Subcutaneous adipose tissue (tissue), 4 donors: ENCODE results near the gene FGD5. TPM values are rescaled to one million over a fixed set of nuclear protein-coding genes. Genes with fewer than 3 reads are reported as not detected.

ENCODE experiments used
- CTCF ChIP-seq: fragments of 450-650 bp; IDR thresholded peaks from one replicate; pipeline ENCODE4 v1.5.1; 2016; ENCODE audit warnings: low read depth, mild to moderate bottlenecking, control low read depth, antibody characterized with exemption, moderate library complexity
- total RNA-seq, 4 donors: library from RNA; depleted of rRNA; stranded (reverse); fragments of >200 nt; gene quantifications; one replicate each; pipeline ENCODE4 v1.1.0, GENCODE V29; 2016

Gene FGD5
- total RNA-seq, 4 donors from 2014 or later, result 18.2 to 62.9 (median 27.6) TPM

GRCh38 chr3:14892226-14892625 lies 73.5 kb downstream of the FGD5 start:
- TF ChIP-seq CTCF, result no peak

DNA sequence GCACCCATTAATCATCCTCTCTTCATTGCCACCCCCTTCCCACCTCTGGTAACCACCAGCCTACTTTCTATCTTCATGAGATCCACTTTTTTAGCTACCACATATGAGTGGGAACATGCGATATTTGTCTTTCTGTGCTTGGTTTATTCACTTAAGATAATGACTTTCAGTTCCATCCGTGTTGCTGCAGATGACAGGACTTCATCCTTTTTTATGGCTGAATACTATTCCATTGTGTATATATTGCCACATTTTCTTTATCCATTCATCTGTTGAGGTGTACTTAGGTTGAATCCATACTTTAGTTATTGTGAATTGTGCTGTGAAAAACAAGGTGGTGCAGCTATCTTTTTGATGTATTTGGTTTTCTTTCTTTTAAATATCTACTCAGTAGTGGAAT lies 75.3 kb downstream of the FGD5 start:
- no peak for TF ChIP-seq CTCF

DNA sequence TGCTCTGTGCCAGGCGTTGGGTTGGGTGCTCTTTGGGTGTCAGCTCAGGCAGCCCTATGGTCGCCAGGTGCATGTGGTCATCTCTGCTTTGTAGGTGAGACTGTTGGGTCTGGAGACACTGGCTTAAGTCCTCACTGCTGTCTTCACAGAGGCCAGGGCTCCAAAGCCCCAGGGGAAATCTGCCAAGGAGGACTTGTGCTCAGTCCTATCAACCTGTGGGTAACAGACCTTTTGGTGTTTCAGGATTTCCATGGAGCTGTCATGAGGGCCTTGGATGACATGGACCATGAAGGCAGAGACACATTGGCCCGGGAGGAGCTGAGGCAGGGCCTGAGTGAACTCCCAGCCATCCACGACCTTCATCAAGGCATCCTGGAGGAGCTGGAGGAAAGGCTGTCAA lies 78.5 kb downstream of the FGD5 start:
- TF ChIP-seq CTCF, result no peak

GRCh38 chr3:14898929-14899328 lies 80.2 kb downstream of the FGD5 start:
- no peak for TF ChIP-seq CTCF

GRCh38 chr3:14899993-14900618 lies 81.3 kb downstream of the FGD5 start:
- no peak for TF ChIP-seq CTCF

DNA sequence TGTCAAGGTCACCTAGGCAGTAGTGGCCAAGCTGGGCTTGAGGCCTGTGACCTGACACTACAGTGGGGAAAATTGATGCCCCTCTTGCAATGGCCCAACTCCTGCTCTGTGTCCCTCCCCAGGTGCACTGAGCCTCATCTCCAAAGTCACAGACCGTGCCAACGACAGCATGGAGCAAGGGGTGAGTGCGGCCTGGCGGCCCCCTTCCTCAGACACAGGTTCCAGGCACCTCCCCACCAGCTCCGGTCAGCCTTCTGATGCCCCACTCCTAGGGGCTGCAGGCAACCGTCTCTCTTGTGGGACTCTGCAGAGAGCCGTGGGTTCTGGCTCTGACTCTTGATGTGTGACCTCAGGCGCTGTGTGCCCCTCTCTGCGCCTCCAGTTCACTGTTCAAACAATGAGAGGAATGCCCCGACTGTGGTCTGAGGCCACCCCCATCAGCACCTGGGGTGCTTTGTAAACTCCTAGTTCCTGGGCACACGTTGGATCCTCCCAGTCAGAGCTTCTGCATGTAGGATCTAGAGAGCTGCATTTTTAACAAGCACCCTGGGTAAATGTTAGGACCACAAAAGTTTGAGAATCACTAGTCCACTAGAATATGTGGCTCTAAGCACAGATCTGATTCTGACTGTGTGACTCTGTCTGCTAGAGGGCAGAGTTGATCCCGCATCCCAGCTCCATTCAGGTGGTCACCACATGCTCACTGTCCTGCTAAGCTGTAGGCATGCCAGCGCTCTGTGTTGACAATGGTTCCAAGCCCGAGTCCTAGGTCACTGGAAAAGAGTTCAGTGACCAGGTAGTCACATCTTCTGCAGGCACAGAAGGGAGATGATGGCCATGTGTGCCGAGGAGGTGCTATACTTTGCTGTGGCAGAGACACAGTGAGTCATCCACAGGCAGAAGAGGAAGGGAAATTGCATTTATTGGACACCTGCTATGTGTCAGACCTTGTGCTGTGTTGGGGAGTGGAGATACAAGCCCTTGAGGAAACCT lies 82.4 kb downstream of the FGD5 start:
- no peak for TF ChIP-seq CTCF

GRCh38 chr3:14902719-14903118 lies 84.0 kb downstream of the FGD5 start:
- TF ChIP-seq CTCF, result no peak
